KMS-11 (cell line): Measurements from ENCODE around the gene COL8A1.

Experiments used
- H2AFZ ChIP-seq: fragments of 200-600 bp; sonication (generic); 2 replicates; pipeline ENCODE4 v1.6.1; 2016; ENCODE audit warnings: antibody characterized with exemption, mixed run types, low read depth
- H3K27ac ChIP-seq: fragments of 200-600 bp; sonication (generic); 2 replicates; pipeline ENCODE4 v1.6.1; 2016; ENCODE audit warnings: mild to moderate bottlenecking, mixed run types
- H3K27me3 ChIP-seq: fragments of 200-600 bp; sonication (generic); 2 replicates; pipeline ENCODE4 v1.6.1; 2017; ENCODE audit warnings: mild to moderate bottlenecking, low read depth, mixed run types, moderate library complexity; ENCODE audit not compliant: insufficient read depth
- H3K36me3 ChIP-seq: fragments of 200-600 bp; sonication (generic); 2 replicates; pipeline ENCODE4 v1.6.1; 2017; ENCODE audit warnings: mild to moderate bottlenecking, mixed run types; ENCODE audit not compliant: insufficient read depth
- H3K4me1 ChIP-seq: fragments of 200-600 bp; sonication (generic); 2 replicates; pipeline ENCODE4 v1.6.1; 2016; ENCODE audit warnings: mild to moderate bottlenecking, low read depth, mixed run types; ENCODE audit not compliant: poor library complexity, severe bottlenecking
- H3K4me2 ChIP-seq: fragments of 200-600 bp; sonication (generic); 2 replicates; pipeline ENCODE4 v1.7.0; 2016; ENCODE audit warnings: mild to moderate bottlenecking, mixed run types
- H3K4me3 ChIP-seq: fragments of 200-600 bp; sonication (generic); IDR thresholded peaks from 2 replicates; pipeline ENCODE4 v1.6.1; 2017; ENCODE audit warnings: low read depth, low read length, mixed read lengths; ENCODE audit not compliant: insufficient read depth
- H3K79me2 ChIP-seq: fragments of 200-600 bp; sonication (generic); 2 replicates; pipeline ENCODE4 v1.6.1; 2016; ENCODE audit warnings: low read depth, mixed run types; ENCODE audit not compliant: insufficient read depth
- H3K9ac ChIP-seq: fragments of 200-600 bp; sonication (generic); 2 replicates; pipeline ENCODE4 v1.6.1; 2016; ENCODE audit warnings: mild to moderate bottlenecking, mixed run types
- H4K20me1 ChIP-seq: fragments of 200-600 bp; sonication (generic); 2 replicates; pipeline ENCODE4 v1.6.1; 2016; ENCODE audit warnings: mild to moderate bottlenecking, mixed run types; ENCODE audit not compliant: insufficient read depth
- TF ChIP-seq, protein P1 (sequence below): fragments of 200-600 bp; sonication (generic); conservative IDR thresholded peaks from 2 replicates; pipeline ENCODE4 v1.6.1; 2017; ENCODE audit warnings: low read depth, mild to moderate bottlenecking, antibody characterized with exemption, low read length, moderate library complexity, mixed read lengths

COL8A1 gene

GRCh38 chr3:99753268-99753975 is 115.0 kb downstream of the COL8A1 start:
- no peaks in the 10 kb centered on the region for H3K27me3 ChIP-seq

GRCh38 chr3:99755831-99756230 is 117.4 kb downstream of the COL8A1 start:
- H2AFZ ChIP-seq = no peak overlapping the region
- no peak overlapping the region for H3K9ac ChIP-seq
- H3K27ac ChIP-seq = no peak overlapping the region
- H3K79me2 ChIP-seq = no peaks in the 10 kb centered on the region
- H4K20me1 ChIP-seq = no peaks in the 10 kb centered on the region
- no peaks in the 10 kb centered on the region for H3K36me3 ChIP-seq
- TF ChIP-seq, protein P1, sequence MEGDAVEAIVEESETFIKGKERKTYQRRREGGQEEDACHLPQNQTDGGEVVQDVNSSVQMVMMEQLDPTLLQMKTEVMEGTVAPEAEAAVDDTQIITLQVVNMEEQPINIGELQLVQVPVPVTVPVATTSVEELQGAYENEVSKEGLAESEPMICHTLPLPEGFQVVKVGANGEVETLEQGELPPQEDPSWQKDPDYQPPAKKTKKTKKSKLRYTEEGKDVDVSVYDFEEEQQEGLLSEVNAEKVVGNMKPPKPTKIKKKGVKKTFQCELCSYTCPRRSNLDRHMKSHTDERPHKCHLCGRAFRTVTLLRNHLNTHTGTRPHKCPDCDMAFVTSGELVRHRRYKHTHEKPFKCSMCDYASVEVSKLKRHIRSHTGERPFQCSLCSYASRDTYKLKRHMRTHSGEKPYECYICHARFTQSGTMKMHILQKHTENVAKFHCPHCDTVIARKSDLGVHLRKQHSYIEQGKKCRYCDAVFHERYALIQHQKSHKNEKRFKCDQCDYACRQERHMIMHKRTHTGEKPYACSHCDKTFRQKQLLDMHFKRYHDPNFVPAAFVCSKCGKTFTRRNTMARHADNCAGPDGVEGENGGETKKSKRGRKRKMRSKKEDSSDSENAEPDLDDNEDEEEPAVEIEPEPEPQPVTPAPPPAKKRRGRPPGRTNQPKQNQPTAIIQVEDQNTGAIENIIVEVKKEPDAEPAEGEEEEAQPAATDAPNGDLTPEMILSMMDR = no peak
- H3K4me1 ChIP-seq = peaks cover 5% of the 10 kb centered on the region
- no peaks in the 10 kb centered on the region for H3K27me3 ChIP-seq
- H3K4me3 ChIP-seq = no peak overlapping the region
- no peak overlapping the region for H3K4me2 ChIP-seq

More at GRCh38 chr3:99753268-99753975, 115.0 kb downstream of the COL8A1 start:
- Histone ChIP-seq H3K79me2 (no peaks in the 10 kb centered on the region), H3K4me1 (peaks cover 5% of the 10 kb centered on the region), H3K4me3 (no peak overlapping the region), H4K20me1 (no peaks in the 10 kb centered on the region), H3K36me3 (no peaks in the 10 kb centered on the region), H3K9ac (no peak overlapping the region), H2AFZ (peak overlapping the region; percentile 35; the same call in 1 of the 2 replicates), H3K4me2 (no peak overlapping the region), H3K27ac (no peak overlapping the region)
- TF ChIP-seq, protein P1 = peak; percentile 87

- Histone ChIP-seq H3K4me2 (no peak overlapping the region), H3K4me1 (peaks cover 3% of the 10 kb centered on the region), H2AFZ (no peak overlapping the region), H3K9ac (no peak overlapping the region), H3K4me3 (no peak overlapping the region), H4K20me1 (no peaks in the 10 kb centered on the region), H3K27me3 (no peaks in the 10 kb centered on the region), H3K27ac (no peak overlapping the region), H3K36me3 (no peaks in the 10 kb centered on the region), H3K79me2 (no peaks in the 10 kb centered on the region)
- TF ChIP-seq, protein P1 = no peak
These were observed 119.6 kb downstream of the COL8A1 start for GRCh38 chr3:99757966-99758365.

DNA sequence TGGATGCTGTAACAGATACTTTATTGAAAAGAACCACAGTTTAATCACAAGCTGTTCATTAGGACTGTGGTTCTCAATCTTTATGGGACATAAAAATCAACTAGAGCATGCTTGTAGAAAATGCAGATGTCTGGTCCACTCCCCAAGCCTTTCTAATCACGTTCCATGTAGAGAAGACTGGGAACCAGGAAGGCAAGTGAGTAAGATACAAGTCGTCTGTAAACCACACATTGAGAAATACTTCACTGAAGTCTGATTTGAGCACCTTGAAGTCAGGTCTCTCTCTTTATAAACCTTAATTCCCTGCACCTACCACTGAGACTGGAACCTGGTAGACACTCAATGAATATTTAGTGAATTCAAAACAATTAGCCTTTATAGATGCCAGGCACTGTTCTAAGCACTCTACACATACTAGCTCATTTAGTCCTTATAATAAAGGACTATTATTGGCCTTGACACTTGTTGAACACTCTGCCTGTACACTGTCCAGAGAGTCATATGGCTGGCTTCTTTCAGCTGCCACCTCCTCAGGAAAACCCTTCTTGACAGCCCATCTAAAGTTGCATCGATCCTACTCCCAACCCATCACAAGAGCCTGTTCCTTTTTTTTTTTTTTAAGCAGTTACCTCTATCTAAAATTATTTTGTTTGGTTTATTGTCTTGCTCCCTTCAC is 120.2 kb downstream of the COL8A1 start:
- H4K20me1 ChIP-seq = no peaks in the 10 kb centered on the region
- TF ChIP-seq, protein P1 = no peak
- no peak overlapping the region for H3K4me2 ChIP-seq
- no peak overlapping the region for H2AFZ ChIP-seq
- H3K4me1 ChIP-seq = no peaks in the 10 kb centered on the region
- H3K4me3 ChIP-seq = no peak overlapping the region
- H3K9ac ChIP-seq = no peak overlapping the region
- H3K27ac ChIP-seq = no peak overlapping the region
- H3K79me2 ChIP-seq = no peaks in the 10 kb centered on the region
- H3K27me3 ChIP-seq = no peaks in the 10 kb centered on the region
- no peaks in the 10 kb centered on the region for H3K36me3 ChIP-seq
